ENCODE data around the gene EFHC1.

EFHC1 gene

GRCh38 chr6:52560462-52560861 is 140.3 kb downstream of the EFHC1 start:
- DNase-seq: no peak

- DNase-seq: peak; percentile 24
Measured at GRCh38 chr6:52562911-52563310, 142.8 kb downstream of the EFHC1 start.

- DNase-seq: no peak
Measured at GRCh38 chr6:52564856-52565255, 144.7 kb downstream of the EFHC1 start.

- no peak for DNase-seq
Measured at GRCh38 chr6:52566201-52566600, 146.1 kb downstream of the EFHC1 start.

- no peak for DNase-seq
Measured at GRCh38 chr6:52566853-52567279, 146.7 kb downstream of the EFHC1 start.

GRCh38 chr6:52568320-52568719 is 148.2 kb downstream of the EFHC1 start:
- DNase-seq: no peak

- DNase-seq: no peak
Measured at GRCh38 chr6:52570291-52570700, 150.2 kb downstream of the EFHC1 start.

GRCh38 chr6:52571099-52571755 is 151.1 kb downstream of the EFHC1 start:
- DNase-seq: no peak

- no peak for DNase-seq
Measured at GRCh38 chr6:52572536-52572935, 152.4 kb downstream of the EFHC1 start.

GRCh38 chr6:52573295-52573694 is 153.2 kb downstream of the EFHC1 start:
- no peak for DNase-seq
